Endothelial cell (in vitro differentiated cells): Measurements from ENCODE around the gene GPR65. TPM values are rescaled to one million over a fixed set of nuclear protein-coding genes. Genes with fewer than 3 reads are reported as not detected.

Source experiments
- DNase-seq: peaks from one replicate; pipeline ENCODE4 v3.0.0; 2021; ENCODE audit warnings: low spot score
- H3K27ac Mint-ChIP-seq: one replicate; pipeline ENCODE4 v1.8.0; 2021; ENCODE audit warnings: mixed read lengths, inconsistent platforms; ENCODE audit not compliant: unreplicated experiment
- H3K27me3 Mint-ChIP-seq: one replicate; pipeline ENCODE4 v1.8.0; 2021; ENCODE audit warnings: mild to moderate bottlenecking, moderate library complexity, mixed read lengths, inconsistent platforms; ENCODE audit not compliant: unreplicated experiment
- H3K36me3 Mint-ChIP-seq: one replicate; pipeline ENCODE4 v1.8.0; 2021; ENCODE audit warnings: mild to moderate bottlenecking, low read depth, mixed read lengths, inconsistent platforms; ENCODE audit not compliant: unreplicated experiment
- H3K4me1 Mint-ChIP-seq: one replicate; pipeline ENCODE4 v1.8.0; 2021; ENCODE audit warnings: mild to moderate bottlenecking, mixed read lengths, inconsistent platforms; ENCODE audit not compliant: unreplicated experiment
- H3K4me3 Mint-ChIP-seq: one replicate; pipeline ENCODE4 v1.8.0; 2021; ENCODE audit warnings: mild to moderate bottlenecking, mixed read lengths, inconsistent platforms; ENCODE audit not compliant: unreplicated experiment
- H3K9me3 Mint-ChIP-seq: one replicate; pipeline ENCODE4 v1.8.0; 2021; ENCODE audit warnings: mixed read lengths, inconsistent platforms; ENCODE audit not compliant: unreplicated experiment
- total RNA-seq: library from RNA; stranded (reverse); fragmentation: NEBNext Ultra II Directional; extraction: Animal tissue kit (Norgen Biotek cat#: 25700); gene quantifications from one replicate; pipeline ENCODE4 v1.2.1, GENCODE V29; 2021; ENCODE audit not compliant: unreplicated experiment
- TF ChIP-seq, protein P1 (sequence below): fragments of 200-600 bp; sonication (generic); IDR thresholded peaks from one replicate; pipeline ENCODE4 v1.5.0; 2021; ENCODE audit warnings: antibody characterized with exemption; ENCODE audit not compliant: unreplicated experiment

GPR65 gene
- total RNA-seq, 1 donor from 2014 or later: 0.64 TPM

DNA sequence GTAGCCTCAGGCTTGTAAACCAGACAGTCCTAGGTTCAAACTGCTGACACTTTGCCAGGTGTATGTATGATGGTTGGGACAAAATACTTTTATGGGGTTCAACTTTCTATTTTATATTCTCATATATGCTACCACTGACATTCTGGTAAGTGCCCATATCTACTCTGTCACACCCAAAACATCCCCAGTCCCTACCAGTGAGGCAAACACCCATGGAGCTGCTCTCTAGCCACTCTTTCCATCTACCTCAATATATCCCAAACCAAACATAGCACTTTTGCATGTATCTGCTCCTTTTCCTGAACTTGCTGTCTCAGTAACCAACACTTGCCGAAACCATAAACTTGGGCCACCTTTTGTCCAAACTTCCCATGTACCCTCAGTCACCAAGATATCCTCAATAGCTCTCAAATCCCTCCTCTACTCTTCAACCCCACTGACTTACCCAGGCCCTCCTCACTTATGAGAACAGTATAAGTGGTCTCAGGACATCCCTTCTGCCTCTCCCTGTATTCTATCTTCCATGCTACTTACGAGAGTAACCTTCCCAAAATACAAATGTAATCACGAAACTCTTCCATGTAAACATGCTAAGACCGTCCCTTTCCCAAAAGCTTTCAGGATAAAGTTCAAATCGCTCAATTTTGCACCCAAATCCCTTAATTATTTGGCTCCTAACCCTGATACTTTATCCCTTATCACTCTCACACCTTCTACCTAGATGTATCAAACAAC lies 15.5 kb upstream of the GPR65 start:
- no peak overlapping the region for H3K4me3 Mint-ChIP-seq
- TF ChIP-seq, protein P1, sequence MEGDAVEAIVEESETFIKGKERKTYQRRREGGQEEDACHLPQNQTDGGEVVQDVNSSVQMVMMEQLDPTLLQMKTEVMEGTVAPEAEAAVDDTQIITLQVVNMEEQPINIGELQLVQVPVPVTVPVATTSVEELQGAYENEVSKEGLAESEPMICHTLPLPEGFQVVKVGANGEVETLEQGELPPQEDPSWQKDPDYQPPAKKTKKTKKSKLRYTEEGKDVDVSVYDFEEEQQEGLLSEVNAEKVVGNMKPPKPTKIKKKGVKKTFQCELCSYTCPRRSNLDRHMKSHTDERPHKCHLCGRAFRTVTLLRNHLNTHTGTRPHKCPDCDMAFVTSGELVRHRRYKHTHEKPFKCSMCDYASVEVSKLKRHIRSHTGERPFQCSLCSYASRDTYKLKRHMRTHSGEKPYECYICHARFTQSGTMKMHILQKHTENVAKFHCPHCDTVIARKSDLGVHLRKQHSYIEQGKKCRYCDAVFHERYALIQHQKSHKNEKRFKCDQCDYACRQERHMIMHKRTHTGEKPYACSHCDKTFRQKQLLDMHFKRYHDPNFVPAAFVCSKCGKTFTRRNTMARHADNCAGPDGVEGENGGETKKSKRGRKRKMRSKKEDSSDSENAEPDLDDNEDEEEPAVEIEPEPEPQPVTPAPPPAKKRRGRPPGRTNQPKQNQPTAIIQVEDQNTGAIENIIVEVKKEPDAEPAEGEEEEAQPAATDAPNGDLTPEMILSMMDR: no peak
- H3K27me3 Mint-ChIP-seq: peaks cover 7% of the 10 kb centered on the region
- H3K27ac Mint-ChIP-seq: no peak overlapping the region
- H3K4me1 Mint-ChIP-seq: peaks cover 20% of the 10 kb centered on the region
- H3K9me3 Mint-ChIP-seq: no peaks in the 10 kb centered on the region
- no peaks in the 10 kb centered on the region for H3K36me3 Mint-ChIP-seq
- no peak for DNase-seq

DNA sequence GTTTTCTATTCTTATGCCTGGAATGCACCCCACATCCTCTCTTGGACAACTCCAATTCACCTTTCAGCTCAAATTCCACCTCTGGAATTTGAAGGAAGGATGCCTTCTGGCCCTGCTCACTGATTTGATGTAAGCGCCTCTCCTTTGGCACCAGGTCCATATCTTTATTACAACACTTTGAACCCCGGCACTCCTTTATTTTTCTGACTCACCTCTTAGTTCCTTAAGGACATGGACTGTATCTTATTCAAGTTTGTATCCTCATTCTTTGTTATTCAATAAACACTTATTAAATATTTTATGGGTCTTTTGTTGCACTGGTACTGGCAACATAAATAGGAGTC lies 15.0 kb upstream of the GPR65 start:
- DNase-seq: no peak
- Mint-ChIP-seq H3K27me3 (peaks cover 7% of the 10 kb centered on the region), H3K9me3 (no peaks in the 10 kb centered on the region), H3K36me3 (no peaks in the 10 kb centered on the region), H3K4me3 (no peak overlapping the region), H3K4me1 (peaks cover 24% of the 10 kb centered on the region), H3K27ac (no peak overlapping the region)
- TF ChIP-seq, protein P1: no peak

DNA sequence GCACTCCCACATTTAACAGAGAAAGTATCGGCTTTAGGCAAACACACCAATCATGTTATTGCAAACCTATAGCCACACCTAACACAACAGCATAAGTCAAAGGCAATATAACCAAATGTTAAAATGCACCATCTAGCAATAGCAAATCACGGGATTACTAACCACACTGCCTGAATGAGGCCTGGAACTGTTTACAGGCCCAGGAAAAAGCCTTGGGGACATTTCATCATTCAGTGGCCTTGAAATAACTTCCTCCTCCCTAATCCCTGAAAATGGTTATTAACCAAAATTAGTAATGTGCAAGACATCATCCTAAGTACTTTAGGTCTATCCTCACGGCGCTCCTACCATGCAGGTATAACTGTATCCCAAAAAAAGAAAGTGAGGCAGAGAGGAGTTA lies 14.3 kb upstream of the GPR65 start:
- Mint-ChIP-seq H3K9me3 (no peaks in the 10 kb centered on the region), H3K27me3 (peaks cover 7% of the 10 kb centered on the region), H3K4me1 (peaks cover 29% of the 10 kb centered on the region), H3K36me3 (no peaks in the 10 kb centered on the region), H3K27ac (no peak overlapping the region), H3K4me3 (no peak overlapping the region)
- no peak for DNase-seq
- TF ChIP-seq, protein P1: no peak

DNA sequence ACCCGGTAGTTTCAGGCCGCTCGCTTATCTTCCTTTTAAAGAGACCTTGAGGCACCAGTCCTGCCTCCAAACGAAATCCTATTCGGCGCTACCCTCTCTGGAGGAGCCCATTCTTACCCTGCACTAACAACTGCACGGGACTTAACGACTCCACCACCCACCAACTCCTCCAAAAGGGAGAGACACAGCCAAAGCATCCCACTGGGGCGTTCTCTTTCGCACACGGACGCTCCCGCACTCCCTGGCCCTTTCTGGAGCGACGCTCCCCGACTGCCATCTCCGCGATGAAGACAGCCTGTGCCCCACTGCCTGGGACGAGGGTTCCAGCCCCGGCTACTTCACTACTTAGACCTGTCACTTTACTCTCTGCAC lies 12.6 kb upstream of the GPR65 start:
- H3K4me3 Mint-ChIP-seq: peak overlapping the region; percentile 94
- DNase-seq: peak; percentile 14
- TF ChIP-seq, protein P1: no peak
- peak overlapping the region; percentile 87 for H3K27ac Mint-ChIP-seq
- H3K4me1 Mint-ChIP-seq: peaks cover 37% of the 10 kb centered on the region
- H3K36me3 Mint-ChIP-seq: no peaks in the 10 kb centered on the region
- H3K27me3 Mint-ChIP-seq: peaks cover 7% of the 10 kb centered on the region
- H3K9me3 Mint-ChIP-seq: no peaks in the 10 kb centered on the region

DNA sequence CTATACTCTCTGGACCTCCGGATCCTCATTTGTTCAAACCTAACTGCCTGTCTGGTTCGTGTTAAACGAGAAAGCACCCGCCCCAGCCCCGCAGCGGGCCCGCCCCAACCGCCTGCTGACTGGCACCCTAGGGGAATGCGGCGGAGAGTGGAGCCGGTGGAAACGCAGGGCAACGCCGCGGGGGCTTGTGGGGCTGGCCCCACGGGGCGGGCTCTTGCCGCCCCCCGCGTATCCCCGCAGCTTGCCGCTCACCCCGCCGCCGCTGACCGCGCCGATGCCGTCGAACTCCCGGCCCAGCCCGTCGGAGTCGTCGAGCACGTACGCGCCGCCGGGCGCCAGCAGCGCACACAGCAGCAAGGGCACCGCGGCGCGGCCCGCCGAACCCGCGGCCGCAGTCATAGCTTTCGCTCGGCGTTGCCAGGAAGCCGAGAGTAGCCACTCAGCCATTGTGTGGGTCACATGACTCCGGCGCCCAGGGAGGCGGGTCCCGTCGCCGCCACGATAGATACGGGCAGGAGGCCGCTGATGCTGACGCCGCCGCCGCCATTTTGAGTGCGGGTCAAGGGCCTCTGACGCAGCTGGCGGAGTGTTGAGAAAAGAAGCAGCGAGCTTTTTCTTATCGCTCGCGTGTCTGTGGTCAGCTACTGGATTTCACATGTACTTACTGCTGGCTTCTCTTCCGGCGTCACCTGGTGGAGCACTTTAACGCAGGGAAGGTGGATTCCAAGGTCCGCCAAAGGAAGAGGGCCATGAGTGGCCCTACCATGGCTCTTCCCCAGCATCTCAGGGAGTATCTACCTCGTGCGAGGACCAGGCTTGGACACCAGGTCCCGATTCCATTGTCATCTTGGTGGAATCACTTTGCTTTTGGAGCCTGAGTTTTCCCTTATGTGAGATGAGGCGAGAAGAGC lies 12.0 kb upstream of the GPR65 start, which contains the start of gene GALC:
Gene GALC (minus strand): TSS at position 465 of the 911 bp plus-strand sequence. CDS start 18 bp downstream, at position 447.
- Mint-ChIP-seq H3K9me3 (no peaks in the 10 kb centered on the region), H3K36me3 (no peaks in the 10 kb centered on the region), H3K27ac (peak within 1 kb of the TSS; percentile 87), H3K4me3 (peak within 1 kb of the TSS; percentile 94), H3K4me1 (peaks cover 37% of the 10 kb centered on the region), H3K27me3 (peaks cover 7% of the 10 kb centered on the region)
- peak; percentile 92 for DNase-seq
- TF ChIP-seq, protein P1: no peak
